ENCODE results near the gene GTPBP4. TPM values are rescaled to one million over a fixed set of nuclear protein-coding genes. Genes with fewer than 3 reads are reported as not detected.

GTPBP4 gene
- total and polyA plus RNA-seq, 2 of the 13 experiments (the other 11 are each of a cell fraction or from before 2014, with no cell fraction given): 24.1 to 85.5 TPM

DNA sequence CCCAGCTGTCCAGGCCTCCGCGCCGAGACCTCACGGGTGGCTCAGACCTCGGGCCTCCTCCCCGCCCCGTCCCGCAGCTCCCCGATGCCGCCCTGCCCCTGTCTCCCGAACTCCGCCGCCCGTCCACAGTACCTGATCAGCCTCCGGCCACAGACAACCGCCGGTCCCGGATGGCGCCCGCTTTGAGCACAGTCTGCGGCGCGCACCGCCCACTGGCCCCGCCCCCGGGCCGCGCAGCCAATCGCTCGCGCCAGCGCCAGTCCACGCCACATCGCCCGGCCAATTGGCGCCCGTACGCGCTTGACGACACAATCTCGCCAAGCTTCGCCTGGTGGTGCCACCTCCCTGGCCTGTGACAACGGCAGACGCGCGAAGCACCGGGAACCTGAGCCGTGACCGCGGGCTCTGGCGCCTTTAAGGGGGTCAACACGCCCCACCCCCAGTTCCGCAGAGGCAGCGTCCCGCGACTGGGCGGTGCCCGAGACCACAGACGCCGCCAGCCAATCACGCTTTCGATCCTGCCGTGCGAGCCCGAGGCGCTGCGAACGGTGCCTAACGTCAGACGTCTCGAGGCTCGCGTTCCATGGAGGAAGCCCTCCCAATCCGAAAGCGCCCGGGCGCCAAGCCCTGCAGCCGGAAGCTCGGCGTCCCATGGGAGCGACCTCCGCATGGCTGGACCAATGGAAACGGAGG is 60.6 kb downstream of the GTPBP4 start, which contains the start of gene IDI1 (continued):
- TF ChIP-seq ZEB1 (IDR thresholded peaks at IDR 0.05; ENCODE audit: insufficient replicate concordance, low read depth) (no peak), ZNF24 (IDR thresholded peaks at IDR 0.05) (no peak), ZNF792 (CRISPR knock-in tag; IDR thresholded peaks at IDR 0.05) (0 out of 2 replicates have a peak, but pooled peaks have one; percentile 7), HNRNPL (IDR thresholded peaks at IDR 0.05; ENCODE audit: low read depth, low read length) (0 out of 2 replicates have a peak, but pooled peaks have one; percentile 2), EP300 (IDR thresholded peaks at IDR 0.05; ENCODE audit: low read depth in 2 of 2, low read length in 2 of 2) (peak in 1 of 2 experiments; percentile 61; a peak in 2 of 4 replicates), EP300 (CRISPR knock-in tag; IDR thresholded peaks at IDR 0.05; ENCODE audit: borderline replicate concordance) (peak; percentile 52; the same call in 1 of the 2 replicates), ZNF883 (CRISPR knock-in tag; IDR thresholded peaks at IDR 0.05; ENCODE audit: not compliant biosample characterization) (peak; percentile 88), NR2C2 (CRISPR knock-in tag; IDR thresholded peaks at IDR 0.05; ENCODE audit: borderline replicate concordance) (peak; percentile 90), TP53 (CRISPR knock-in tag; conservative IDR thresholded peaks at IDR 0.05) (peak; percentile 86; the same call in 1 of the 2 replicates), ZNF75D (CRISPR knock-in tag; IDR thresholded peaks at IDR 0.05; ENCODE audit: borderline replicate concordance) (no peak), PAX8 (CRISPR knock-in tag; IDR thresholded peaks at IDR 0.05; ENCODE audit: borderline replicate concordance) (0 out of 2 replicates have a peak, but pooled peaks have one; percentile 40), RFXAP (CRISPR knock-in tag; IDR thresholded peaks at IDR 0.05; ENCODE audit: borderline replicate concordance) (peak; percentile 93), ZNF839 (CRISPR knock-in tag; IDR thresholded peaks at IDR 0.05; ENCODE audit: borderline replicate concordance) (no peak)
- TF ChIP-seq, protein P1, sequence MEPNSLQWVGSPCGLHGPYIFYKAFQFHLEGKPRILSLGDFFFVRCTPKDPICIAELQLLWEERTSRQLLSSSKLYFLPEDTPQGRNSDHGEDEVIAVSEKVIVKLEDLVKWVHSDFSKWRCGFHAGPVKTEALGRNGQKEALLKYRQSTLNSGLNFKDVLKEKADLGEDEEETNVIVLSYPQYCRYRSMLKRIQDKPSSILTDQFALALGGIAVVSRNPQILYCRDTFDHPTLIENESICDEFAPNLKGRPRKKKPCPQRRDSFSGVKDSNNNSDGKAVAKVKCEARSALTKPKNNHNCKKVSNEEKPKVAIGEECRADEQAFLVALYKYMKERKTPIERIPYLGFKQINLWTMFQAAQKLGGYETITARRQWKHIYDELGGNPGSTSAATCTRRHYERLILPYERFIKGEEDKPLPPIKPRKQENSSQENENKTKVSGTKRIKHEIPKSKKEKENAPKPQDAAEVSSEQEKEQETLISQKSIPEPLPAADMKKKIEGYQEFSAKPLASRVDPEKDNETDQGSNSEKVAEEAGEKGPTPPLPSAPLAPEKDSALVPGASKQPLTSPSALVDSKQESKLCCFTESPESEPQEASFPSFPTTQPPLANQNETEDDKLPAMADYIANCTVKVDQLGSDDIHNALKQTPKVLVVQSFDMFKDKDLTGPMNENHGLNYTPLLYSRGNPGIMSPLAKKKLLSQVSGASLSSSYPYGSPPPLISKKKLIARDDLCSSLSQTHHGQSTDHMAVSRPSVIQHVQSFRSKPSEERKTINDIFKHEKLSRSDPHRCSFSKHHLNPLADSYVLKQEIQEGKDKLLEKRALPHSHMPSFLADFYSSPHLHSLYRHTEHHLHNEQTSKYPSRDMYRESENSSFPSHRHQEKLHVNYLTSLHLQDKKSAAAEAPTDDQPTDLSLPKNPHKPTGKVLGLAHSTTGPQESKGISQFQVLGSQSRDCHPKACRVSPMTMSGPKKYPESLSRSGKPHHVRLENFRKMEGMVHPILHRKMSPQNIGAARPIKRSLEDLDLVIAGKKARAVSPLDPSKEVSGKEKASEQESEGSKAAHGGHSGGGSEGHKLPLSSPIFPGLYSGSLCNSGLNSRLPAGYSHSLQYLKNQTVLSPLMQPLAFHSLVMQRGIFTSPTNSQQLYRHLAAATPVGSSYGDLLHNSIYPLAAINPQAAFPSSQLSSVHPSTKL (CRISPR knock-in tag; IDR thresholded peaks at IDR 0.05): peak; percentile 50; the same call in 1 of the 2 replicates
- TF ChIP-seq, protein P2, sequence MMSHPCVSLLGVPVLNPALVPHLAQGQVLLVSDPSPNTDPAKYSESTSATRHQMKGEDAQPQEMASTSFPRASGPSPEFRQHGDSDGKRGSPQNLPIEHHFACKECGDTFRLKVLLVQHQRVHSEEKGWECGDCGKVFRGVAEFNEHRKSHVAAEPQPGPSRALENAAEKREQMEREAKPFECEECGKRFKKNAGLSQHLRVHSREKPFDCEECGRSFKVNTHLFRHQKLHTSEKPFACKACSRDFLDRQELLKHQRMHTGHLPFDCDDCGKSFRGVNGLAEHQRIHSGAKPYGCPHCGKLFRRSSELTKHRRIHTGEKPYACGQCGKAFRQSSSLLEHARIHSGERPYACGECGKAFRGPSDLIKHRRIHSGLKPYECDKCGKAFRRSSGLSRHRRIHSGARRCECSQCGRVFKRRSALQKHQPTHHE (CRISPR knock-in tag; IDR thresholded peaks at IDR 0.05; ENCODE audit: borderline replicate concordance): no peak; the same call in 1 of the 2 replicates
- TF ChIP-seq, protein P3, sequence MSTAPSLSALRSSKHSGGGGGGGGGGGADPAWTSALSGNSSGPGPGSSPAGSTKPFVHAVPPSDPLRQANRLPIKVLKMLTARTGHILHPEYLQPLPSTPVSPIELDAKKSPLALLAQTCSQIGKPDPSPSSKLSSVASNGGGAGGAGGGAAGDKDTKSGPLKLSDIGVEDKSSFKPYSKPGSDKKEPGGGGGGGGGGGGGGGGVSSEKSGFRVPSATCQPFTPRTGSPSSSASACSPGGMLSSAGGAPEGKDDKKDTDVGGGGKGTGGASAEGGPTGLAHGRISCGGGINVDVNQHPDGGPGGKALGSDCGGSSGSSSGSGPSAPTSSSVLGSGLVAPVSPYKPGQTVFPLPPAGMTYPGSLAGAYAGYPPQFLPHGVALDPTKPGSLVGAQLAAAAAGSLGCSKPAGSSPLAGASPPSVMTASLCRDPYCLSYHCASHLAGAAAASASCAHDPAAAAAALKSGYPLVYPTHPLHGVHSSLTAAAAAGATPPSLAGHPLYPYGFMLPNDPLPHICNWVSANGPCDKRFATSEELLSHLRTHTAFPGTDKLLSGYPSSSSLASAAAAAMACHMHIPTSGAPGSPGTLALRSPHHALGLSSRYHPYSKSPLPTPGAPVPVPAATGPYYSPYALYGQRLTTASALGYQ (CRISPR knock-in tag; IDR thresholded peaks at IDR 0.05): peak; percentile 77; the same call in 1 of the 2 replicates
- TF ChIP-seq, protein P4, sequence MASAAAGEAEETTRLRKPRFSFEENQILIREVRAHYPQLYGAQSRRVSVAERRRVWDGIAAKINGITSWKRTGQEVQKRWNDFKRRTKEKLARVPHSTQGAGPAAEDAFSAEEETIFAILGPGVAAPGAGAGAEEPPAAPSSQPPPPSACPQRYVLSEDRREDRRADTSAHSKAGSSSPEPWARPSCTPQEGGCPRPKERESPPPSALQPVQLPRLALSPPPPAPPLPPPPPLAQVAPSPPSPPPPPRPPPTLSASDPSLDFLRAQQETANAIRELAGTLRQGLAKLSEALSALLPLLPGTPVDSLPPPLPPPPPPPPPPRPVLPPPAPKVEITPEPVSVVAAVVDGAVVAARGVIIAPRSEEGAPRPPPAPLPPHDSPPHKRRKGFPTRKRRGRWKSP (CRISPR knock-in tag; IDR thresholded peaks at IDR 0.05): no peak; the same call in 1 of the 2 replicates
- TF ChIP-seq, protein P5, sequence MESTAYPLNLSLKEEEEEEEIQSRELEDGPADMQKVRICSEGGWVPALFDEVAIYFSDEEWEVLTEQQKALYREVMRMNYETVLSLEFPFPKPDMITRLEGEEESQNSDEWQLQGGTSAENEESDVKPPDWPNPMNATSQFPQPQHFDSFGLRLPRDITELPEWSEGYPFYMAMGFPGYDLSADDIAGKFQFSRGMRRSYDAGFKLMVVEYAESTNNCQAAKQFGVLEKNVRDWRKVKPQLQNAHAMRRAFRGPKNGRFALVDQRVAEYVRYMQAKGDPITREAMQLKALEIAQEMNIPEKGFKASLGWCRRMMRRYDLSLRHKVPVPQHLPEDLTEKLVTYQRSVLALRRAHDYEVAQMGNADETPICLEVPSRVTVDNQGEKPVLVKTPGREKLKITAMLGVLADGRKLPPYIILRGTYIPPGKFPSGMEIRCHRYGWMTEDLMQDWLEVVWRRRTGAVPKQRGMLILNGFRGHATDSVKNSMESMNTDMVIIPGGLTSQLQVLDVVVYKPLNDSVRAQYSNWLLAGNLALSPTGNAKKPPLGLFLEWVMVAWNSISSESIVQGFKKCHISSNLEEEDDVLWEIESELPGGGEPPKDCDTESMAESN (CRISPR knock-in tag; conservative IDR thresholded peaks at IDR 0.05): peak; percentile 89

Measured in HepG2 (cell line).